B cell (primary cell): ENCODE data around the gene MYL10. TPM values are rescaled to one million over a fixed set of nuclear protein-coding genes. Genes with fewer than 3 reads are reported as not detected.

Experiments used
- ATAC-seq: fragments of 200-7000 bp; cut with Tn5 transposase; one replicate; pipeline ENCODE4 v1.10.0; 2021; ENCODE audit warnings: low read depth, mild to moderate bottlenecking, moderate number of reproducible peaks, moderate library complexity
- CTCF ChIA-PET: fragments of 350-600 bp; sonication (Branson Sonifier 250); formaldehyde crosslinking; loops from one replicate; lab custom pipeline; 2021; ENCODE audit warnings: antibody characterized with exemption, inconsistent platforms; lab: Charles Lee
- POLR2A ChIA-PET: fragments of 350-600 bp; sonication (Branson Sonifier 250); formaldehyde crosslinking; loops from one replicate; lab custom pipeline; 2021; ENCODE audit warnings: antibody characterized with exemption; lab: Charles Lee
- DNase-seq: peaks from one replicate; pipeline ENCODE4 v3.0.0; 2013
- H2AFZ ChIP-seq: 2 replicates; pipeline ENCODE4 v1.6.1; 2012; ENCODE audit warnings: mild to moderate bottlenecking, low read depth, low read length; ENCODE audit not compliant: insufficient read depth, poor library complexity, severe bottlenecking
- H3K27ac ChIP-seq, 2 donors: 1 replicate in 1 of 2; 2 replicates in 1 of 2; pipeline ENCODE4 v1.5.1; 2012 to 2013; ENCODE audit warnings: low read length in 2 of 2, mild to moderate bottlenecking in 2 of 2, moderate library complexity in 1 of 2
- H3K27me3 ChIP-seq, 4 experiments: fragments of 200-600 bp in 1 of 4; sonication (generic) in 1 of 4; replicated peaks in 1 of 4; 1 replicate in 2 of 4; 2 replicates in 2 of 4; pipeline versions ENCODE4 v1.6.1 to v1.7.0; 2013 to 2016; ENCODE audit warnings: low read length in 3 of 4, mild to moderate bottlenecking in 2 of 4, mixed read lengths in 1 of 4, moderate library complexity in 1 of 4; ENCODE audit not compliant: insufficient read depth in 4 of 4, control insufficient read depth in 3 of 4; ENCODE audit errors: control extremely low read depth in 1 of 4
- H3K36me3 ChIP-seq, 2 experiments: replicated peaks in 1 of 2; 1 replicate in 1 of 2; 2 replicates in 1 of 2; pipeline versions ENCODE4 v1.6.1 to v1.7.1; 2013; ENCODE audit warnings: low read length in 1 of 2; ENCODE audit not compliant: insufficient read depth in 2 of 2, control insufficient read depth in 1 of 2; ENCODE audit errors: control extremely low read depth in 1 of 2, extremely low read depth in 1 of 2
- H3K4me1 ChIP-seq, 2 donors: fragments of 200-600 bp in 1 of 2; sonication (generic) in 1 of 2; 1 replicate in 1 of 2; 2 replicates in 1 of 2; pipeline versions ENCODE4 v1.5.1 to v1.6.1; 2013 to 2017; ENCODE audit warnings: low read length in 2 of 2; ENCODE audit not compliant: control insufficient read depth in 2 of 2, insufficient read depth in 2 of 2
- H3K4me2 ChIP-seq: replicated peaks from 2 replicates; pipeline ENCODE3; 2012; ENCODE audit warnings: mild to moderate bottlenecking, low read depth, low read length; ENCODE audit not compliant: poor library complexity, severe bottlenecking
- H3K4me3 ChIP-seq, 5 experiments: fragments of 200-600 bp in 1 of 5; sonication (generic) in 1 of 5; 1 replicate in 3 of 5; 2 replicates in 2 of 5; pipeline versions ENCODE4 v1.5.1 to v1.7.0; 2011 to 2016; ENCODE audit warnings: low read length in 4 of 5, mild to moderate bottlenecking in 4 of 5, low read depth in 2 of 5, control low read depth in 1 of 5, moderate library complexity in 1 of 5; ENCODE audit not compliant: insufficient read depth in 1 of 5; ENCODE audit errors: control extremely low read depth in 1 of 5, extremely low read depth in 1 of 5
- H3K79me2 ChIP-seq: fragments of 200-600 bp; sonication (generic); one replicate; pipeline ENCODE4 v1.6.0; 2016; ENCODE audit warnings: low read length; ENCODE audit not compliant: control insufficient read depth, insufficient read depth
- H3K9ac ChIP-seq: fragments of 200-600 bp; sonication (generic); 2 replicates; pipeline ENCODE4 v1.6.1; 2017; ENCODE audit warnings: mild to moderate bottlenecking, low read length, moderate library complexity
- H3K9me3 ChIP-seq, 3 donors: one replicate each; pipeline versions ENCODE4 v1.6.1 to v1.7.1; 2013; ENCODE audit warnings: low read length in 2 of 3; ENCODE audit not compliant: control insufficient read depth in 2 of 3, insufficient read depth in 1 of 3; ENCODE audit errors: control extremely low read depth in 1 of 3
- H4K20me1 ChIP-seq: 2 replicates; pipeline ENCODE4 v1.6.0; 2012; ENCODE audit warnings: mild to moderate bottlenecking, low read length; ENCODE audit not compliant: insufficient read depth, control insufficient read depth, poor library complexity, severe bottlenecking
- H3K27ac Mint-ChIP-seq: one replicate; pipeline ENCODE4 v1.8.0; 2021; ENCODE audit warnings: mixed read lengths
- H3K27me3 Mint-ChIP-seq: one replicate; pipeline ENCODE4 v1.8.0; 2021; ENCODE audit warnings: mixed read lengths
- H3K4me1 Mint-ChIP-seq: one replicate; pipeline ENCODE4 v1.8.0; 2021; ENCODE audit warnings: mixed read lengths
- H3K4me3 Mint-ChIP-seq: one replicate; pipeline ENCODE4 v1.8.0; 2021; ENCODE audit warnings: mixed read lengths
- H3K9me3 Mint-ChIP-seq: one replicate; pipeline ENCODE4 v1.8.0; 2022; ENCODE audit warnings: mixed read lengths; ENCODE audit not compliant: insufficient read depth
- CTCF ChIP-seq: fragments of 200-600 bp; IDR thresholded peaks from one replicate; pipeline ENCODE4 v1.8.0; 2022; ENCODE audit warnings: antibody characterized with exemption, mild to moderate bottlenecking
- EZH2 ChIP-seq: IDR thresholded peaks from 2 replicates; pipeline ENCODE4 v1.6.1; 2012; ENCODE audit warnings: borderline replicate concordance, low read depth, mild to moderate bottlenecking, moderate library complexity, low read length; ENCODE audit not compliant: insufficient read depth, poor library complexity, severe bottlenecking
- WGBS: methylation state at CpG from one replicate; pipeline ENCODE4 v1.1.5; 2013; ENCODE audit warnings: missing lambda C conversion rate; ENCODE audit not compliant: insufficient coverage; 5-methylcytosine and 5-hydroxymethylcytosine counted together
- intact Hi-C: fragments of 100-400 bp; cut with micrococcal nuclease; formaldehyde crosslinking; loops from one replicate; pipeline ENCODE4 v1.10.0; 2022
- polyA plus RNA-seq: library from polyadenylated mRNA; depleted of rRNA; stranded (reverse); fragments of >200 nt; gene quantifications from 2 replicates; pipeline ENCODE4 v1.2.3, GENCODE V29; 2012
- total RNA-seq, 2 donors: library from RNA; stranded (reverse); fragments of 120-200 nt in 1 of 2; gene quantifications; 1 replicate in 1 of 2; 2 replicates in 1 of 2; pipeline versions ENCODE4 v1.2.3 to v1.2.4, GENCODE V29; 2013 to 2022

The MYL10 gene
- total and polyA plus RNA-seq, 2 donors (not counting 1 experiment from before 2014, with no cell fraction given), result not detected

GRCh38 chr7:101620991-101621390 is 8.1 kb downstream of the MYL10 start:
- Mint-ChIP-seq H3K27me3 (peaks cover 21% of the 10 kb centered on the region), H3K27ac (no peak overlapping the region), H3K4me3 (no peak overlapping the region), H3K4me1 (no peaks in the 10 kb centered on the region), H3K9me3 (no peaks in the 10 kb centered on the region)
- WGBS, result 80% methylated on average over 8 of the region's 10 CpGs
- ChIA-PET POLR2A (interaction anchor here (0.6 kb wide), 1 partner anchor 556 kb away, joined by 5 read pairs; no protein-coding TSS in a partner anchor), CTCF (interaction anchor here (0.6 kb wide), 2 partner anchors 206 to 330 kb away, joined by 3 to 4 read pairs; no protein-coding TSS in a partner anchor)
- Histone ChIP-seq H3K36me3 (no peaks in the 10 kb centered on the region), H3K27me3 (peaks cover 0 to 10% (median 3%) of the 10 kb centered on the region in 4 experiments), H3K27ac (no peak overlapping the region), H3K4me2 (no peak overlapping the region), H3K9ac (no peak overlapping the region), H3K4me1 (no peaks in the 10 kb centered on the region), H2AFZ (no peak overlapping the region), H3K4me3 (no peak overlapping the region), H4K20me1 (no peaks in the 10 kb centered on the region), H3K9me3 (peaks cover 0 to 8% (median 0%) of the 10 kb centered on the region in 3 donors), H3K79me2 (no peaks in the 10 kb centered on the region)
- DNase-seq (no peak), ATAC-seq (no peak)
- no peak for TF ChIP-seq CTCF
- no peak for TF ChIP-seq EZH2
- intact Hi-C loops, result no loop called here

GRCh38 chr7:101620395-101620794 is 8.7 kb downstream of the MYL10 start:
- H3K4me1 ChIP-seq, result no peaks in the 10 kb centered on the region
- intact Hi-C loops, result no loop called here
- Mint-ChIP-seq H3K4me3 (no peak overlapping the region), H3K27ac (no peak overlapping the region), H3K9me3 (no peaks in the 10 kb centered on the region), H3K27me3 (peaks cover 16% of the 10 kb centered on the region), H3K4me1 (no peaks in the 10 kb centered on the region)
- no peak for ATAC-seq
- H2AFZ ChIP-seq, result no peak overlapping the region
- no peak for TF ChIP-seq CTCF
- no peak for TF ChIP-seq EZH2
- H3K9me3 ChIP-seq, result peaks cover 0 to 8% (median 0%) of the 10 kb centered on the region in 3 donors
- H3K4me2 ChIP-seq, result no peak overlapping the region
- ChIA-PET CTCF (interaction anchor here (0.6 kb wide), 2 partner anchors 207 to 329 kb away, joined by 3 to 4 read pairs; no protein-coding TSS in a partner anchor), POLR2A (no interaction called here)
- peaks cover 0 to 6% (median 2%) of the 10 kb centered on the region in 4 experiments for H3K27me3 ChIP-seq
- DNase-seq, result no peak
- 95% methylated on average over 4 of the region's 4 CpGs for WGBS
- no peak overlapping the region for H3K4me3 ChIP-seq
- no peaks in the 10 kb centered on the region for H3K36me3 ChIP-seq
- H3K79me2 ChIP-seq, result no peaks in the 10 kb centered on the region
- no peaks in the 10 kb centered on the region for H4K20me1 ChIP-seq
- H3K9ac ChIP-seq, result no peak overlapping the region
- no peak overlapping the region for H3K27ac ChIP-seq
